Activated CD8-positive, alpha-beta memory T cell treated with anti-CD3 and anti-CD28 coated beads for 4 hours (primary cell): ENCODE data around the gene PTEN.

Experiments
- DNase-seq, 2 donors: peaks; one replicate each; pipeline ENCODE4 v3.0.0-alpha.2; 2020; ENCODE audit warnings: low read depth in 2 of 2

Gene PTEN

GRCh38 chr10:87920538-87920937 lies 57.1 kb downstream of the PTEN start:
- DNase-seq: no peak

- DNase-seq: no peak
Observed at GRCh38 chr10:87921931-87922688, 58.7 kb downstream of the PTEN start.

- no peak for DNase-seq
Observed at GRCh38 chr10:87923233-87923632, 59.8 kb downstream of the PTEN start.

GRCh38 chr10:87925570-87925969 lies 62.1 kb downstream of the PTEN start:
- DNase-seq: no peak

- DNase-seq: no peak
Observed at GRCh38 chr10:87927091-87927490, 63.7 kb downstream of the PTEN start.

GRCh38 chr10:87928996-87929395 lies 65.6 kb downstream of the PTEN start:
- DNase-seq: no peak

- no peak for DNase-seq
Observed at GRCh38 chr10:87930141-87930540, 66.7 kb downstream of the PTEN start.

GRCh38 chr10:87930934-87931835 lies 67.8 kb downstream of the PTEN start:
- no peak for DNase-seq

GRCh38 chr10:87931836-87932230 lies 68.4 kb downstream of the PTEN start:
- DNase-seq: no peak

- DNase-seq: no peak
Observed at GRCh38 chr10:87935290-87936141, 72.1 kb downstream of the PTEN start.

GRCh38 chr10:87940210-87940609 lies 76.8 kb downstream of the PTEN start:
- DNase-seq: no peak

- DNase-seq: no peak
Observed at GRCh38 chr10:87942884-87943527, 79.6 kb downstream of the PTEN start.

- no peak for DNase-seq
Observed at GRCh38 chr10:87945984-87946383, 82.6 kb downstream of the PTEN start.

GRCh38 chr10:87952612-87953011 lies 89.2 kb downstream of the PTEN start:
- no peak for DNase-seq

- no peak for DNase-seq
Observed at GRCh38 chr10:87956055-87956454, 92.6 kb downstream of the PTEN start.

- no peak for DNase-seq
Observed at GRCh38 chr10:87957702-87958101, 94.3 kb downstream of the PTEN start.

- no peak for DNase-seq
Observed at GRCh38 chr10:87960230-87960629, 96.8 kb downstream of the PTEN start.

- DNase-seq: no peak
Observed at GRCh38 chr10:87961314-87961713, 97.9 kb downstream of the PTEN start.

- DNase-seq: no peak
Observed at GRCh38 chr10:87966459-87966858, 103.0 kb downstream of the PTEN start.

- no peak for DNase-seq
Observed at GRCh38 chr10:87973635-87974034, 110.2 kb downstream of the PTEN start.

GRCh38 chr10:87974130-87974529 lies 110.7 kb downstream of the PTEN start:
- DNase-seq: no peak

- DNase-seq: no peak
Observed at GRCh38 chr10:87974769-87975168, 111.3 kb downstream of the PTEN start.
